ENCODE data around the gene SDC1.

- TF ChIP-seq CTCF (conservative IDR thresholded peaks at IDR 0.05) (no peak), ZFX (IDR thresholded peaks at IDR 0.05) (no peak)
Measured at GRCh38 chr2:20173496-20174402, 51.2 kb downstream of the SDC1 start.

Measured in C4-2B (cell line).